NOMO-1 treated with dmso at 0.1 percent for 144 hours (cell line): ENCODE data around the gene MTFR2.

ENCODE experiments used
- DNase-seq: peaks from one replicate; lab custom pipeline; 2025; ENCODE audit not compliant: unreplicated experiment; lab: John Stamatoyannopoulos, UW

Gene MTFR2

DNA sequence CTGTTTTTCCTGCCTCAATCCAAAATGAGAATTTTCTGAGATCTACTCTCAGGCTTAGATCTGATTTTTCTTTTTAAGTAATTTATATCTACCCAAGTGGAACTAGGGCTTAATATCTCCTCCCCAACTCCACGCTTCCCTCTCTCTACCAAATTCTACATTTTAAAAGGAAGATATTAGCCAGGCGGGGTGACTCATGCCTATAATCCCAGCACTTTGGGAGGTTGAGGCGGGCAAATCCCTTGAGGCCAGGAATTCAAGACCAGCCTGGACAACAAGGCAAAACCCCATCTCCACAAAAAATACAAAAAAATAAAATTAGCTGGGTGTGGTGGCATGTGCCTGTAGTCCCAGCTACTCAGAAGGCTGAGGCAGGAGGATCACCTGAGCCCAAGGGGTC lies 61.0 kb downstream of the MTFR2 start:
- no peak for DNase-seq

DNA sequence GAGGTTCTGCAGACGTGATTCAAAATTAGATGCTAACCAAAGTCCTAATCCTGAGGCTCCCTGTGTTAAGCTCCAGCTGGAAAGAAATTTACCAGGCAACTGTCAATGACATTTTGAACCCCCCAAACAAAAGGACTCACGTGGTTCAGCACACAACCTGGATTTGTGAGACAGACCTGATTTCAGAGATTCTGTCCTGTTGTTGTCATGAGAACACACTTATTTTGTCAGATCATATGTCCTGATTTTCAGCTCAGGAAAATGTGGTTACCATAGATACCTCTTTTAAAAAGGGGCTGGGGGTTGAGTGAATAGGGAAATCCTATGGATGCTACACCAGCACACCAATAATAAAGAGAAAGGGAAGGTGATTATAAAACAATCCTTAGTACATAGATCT lies 61.6 kb downstream of the MTFR2 start:
- DNase-seq: no peak

DNA sequence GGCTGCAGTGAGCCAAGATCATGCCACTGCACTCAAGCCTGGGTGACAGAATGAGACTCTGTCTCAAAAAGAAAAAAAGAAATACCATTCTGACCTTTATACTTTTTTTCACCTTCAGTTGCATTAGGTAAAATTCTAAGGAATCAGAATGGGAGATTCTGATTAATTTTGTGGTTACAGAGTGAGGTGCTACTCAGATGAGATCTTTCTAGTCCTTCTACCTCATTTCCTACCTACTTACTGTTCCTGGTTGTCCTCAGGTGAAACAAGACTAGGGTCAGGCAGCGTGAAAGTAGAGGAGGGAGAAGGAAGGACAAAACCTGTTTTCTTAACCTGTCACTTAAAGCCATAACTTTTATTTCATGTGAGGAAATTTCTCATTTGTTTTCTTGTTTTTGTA lies 63.7 kb downstream of the MTFR2 start:
- no peak for DNase-seq

DNA sequence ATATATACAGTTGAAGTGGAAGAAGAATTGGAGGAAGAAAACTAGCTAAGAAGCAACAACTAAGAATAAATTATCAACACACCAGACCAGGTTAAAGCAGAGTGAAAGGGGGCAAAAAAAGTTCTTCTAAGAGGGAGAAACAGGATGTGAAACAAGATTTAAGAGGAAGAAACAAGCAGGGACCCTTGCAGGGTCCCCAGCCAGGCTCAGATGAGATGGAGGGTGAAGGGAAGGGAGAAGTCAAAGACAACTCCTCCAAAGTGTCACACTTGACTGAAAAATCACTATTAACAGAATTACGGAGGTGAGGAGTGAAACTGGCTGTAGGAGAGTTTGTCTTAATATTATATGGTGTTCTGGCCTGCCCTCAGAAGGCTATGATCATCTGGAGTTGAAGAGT lies 65.4 kb downstream of the MTFR2 start:
- peak; percentile 2 for DNase-seq

DNA sequence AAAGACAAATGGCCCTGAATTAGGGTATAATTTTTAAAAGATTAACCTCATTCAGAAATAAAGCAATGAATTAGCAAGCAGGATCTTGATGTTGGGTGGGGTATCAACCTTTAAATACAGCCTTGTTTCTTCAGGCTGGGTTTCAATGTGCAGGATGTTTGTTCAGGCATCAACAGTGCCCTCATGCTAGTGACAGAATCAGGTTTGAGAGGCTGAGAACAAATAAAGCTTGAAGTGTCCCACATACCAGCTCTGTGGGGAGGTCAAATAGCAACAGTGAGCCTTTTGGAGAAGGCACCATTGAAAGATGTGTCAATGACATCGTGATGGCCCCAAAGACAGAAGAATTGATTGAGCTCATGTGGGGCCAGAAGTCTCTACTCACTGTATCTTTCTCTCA lies 68.2 kb downstream of the MTFR2 start:
- no peak for DNase-seq

DNA sequence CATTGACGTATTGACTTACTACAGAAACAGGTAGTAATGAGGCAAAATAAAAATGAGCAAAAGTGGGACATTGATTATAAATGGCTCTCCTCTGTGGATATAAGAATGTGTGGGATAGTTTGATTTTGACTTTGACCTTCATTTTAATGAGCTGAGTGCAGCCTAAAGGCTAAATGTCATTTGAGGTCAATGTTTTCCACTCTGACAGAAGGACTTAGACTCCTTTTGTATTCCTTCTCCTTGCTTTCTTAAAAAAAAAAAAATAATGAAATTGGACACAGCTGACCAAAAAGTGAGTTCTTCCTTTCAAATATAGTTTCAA lies 68.6 kb downstream of the MTFR2 start:
- DNase-seq: no peak
